CMK (cell line): ENCODE data around the gene MTFP1.
"Not testable (repeated sequence)": the region's sequence is repeated elsewhere in the genome, so short reads cannot be mapped to it uniquely, and the experiment has no call there.

Experiments
- DNase-seq: peaks from one replicate; pipeline ENCODE4 v3.0.0-alpha.2; 2010; ENCODE audit warnings: low read depth

Gene MTFP1

GRCh38 chr22:30425616-30426387, at the start of gene MTFP1:
Gene MTFP1 (plus strand): TSS chr22:30425768. CDS start chr22:30425880, 112 bp downstream.
- no peak for DNase-seq

GRCh38 chr22:30380011-30380410, 45.6 kb upstream of the MTFP1 start:
- no peak for DNase-seq

- DNase-seq, result no peak
Observed at GRCh38 chr22:30381264-30381663, 44.3 kb upstream of the MTFP1 start.

GRCh38 chr22:30382340-30382739, 43.2 kb upstream of the MTFP1 start:
- DNase-seq, result no peak

- no peak for DNase-seq
Observed at GRCh38 chr22:30383061-30383460, 42.5 kb upstream of the MTFP1 start.

- no peak for DNase-seq
Observed at GRCh38 chr22:30385942-30386341, 39.6 kb upstream of the MTFP1 start.

- DNase-seq, result no peak
Observed at GRCh38 chr22:30386608-30386959, 39.0 kb upstream of the MTFP1 start.

GRCh38 chr22:30386960-30387827, 38.4 kb upstream of the MTFP1 start, which contains the start of gene RNF215:
Gene RNF215 (minus strand): TSS chr22:30387411. CDS start chr22:30387313, 98 bp downstream.
- peak; percentile 54 for DNase-seq

GRCh38 chr22:30390974-30391691, 34.4 kb upstream of the MTFP1 start:
- DNase-seq, result peak; percentile 52

GRCh38 chr22:30392661-30393321, 32.8 kb upstream of the MTFP1 start:
- no peak for DNase-seq

GRCh38 chr22:30393322-30393680, 32.3 kb upstream of the MTFP1 start:
- DNase-seq, result no peak

- no peak for DNase-seq
Observed at GRCh38 chr22:30393885-30394284, 31.7 kb upstream of the MTFP1 start.

- DNase-seq, result no peak
Observed at GRCh38 chr22:30396871-30397655, 28.5 kb upstream of the MTFP1 start, which contains the start of gene SEC14L2. Gene SEC14L2 (plus strand): TSS chr22:30397018. CDS start chr22:30397117, 99 bp downstream.

- DNase-seq, result peak; percentile 26
Observed at GRCh38 chr22:30397656-30398635, 27.6 kb upstream of the MTFP1 start.

- DNase-seq, result peak; percentile 96
Observed at GRCh38 chr22:30398685-30399680, 26.6 kb upstream of the MTFP1 start.

- no peak for DNase-seq
Observed at GRCh38 chr22:30399718-30400117, 25.9 kb upstream of the MTFP1 start.

- DNase-seq, result no peak
Observed at GRCh38 chr22:30400159-30400558, 25.4 kb upstream of the MTFP1 start.

GRCh38 chr22:30401024-30401423, 24.5 kb upstream of the MTFP1 start:
- DNase-seq, result not testable (repeated sequence)
